Activated CD4-positive, alpha-beta memory T cell treated with anti-CD3 and anti-CD28 coated beads, Interleukin-2, amount 10 ng/mL, durations not matched to agents 7 days and 5 days (primary cell): ENCODE measurements around the gene LEFTY1. TPM values are rescaled to one million over a fixed set of nuclear protein-coding genes. Genes with fewer than 3 reads are reported as not detected.
"Not testable (repeated sequence)": the region's sequence is repeated elsewhere in the genome, so short reads cannot be mapped to it uniquely, and the experiment has no call there.

Experiments used
- CTCF ChIA-PET: fragments of 350-600 bp; sonication (Branson Sonifier 250); formaldehyde crosslinking; loops from one replicate; lab custom pipeline; 2021; ENCODE audit warnings: antibody characterized with exemption, inconsistent platforms; lab: Charles Lee
- POLR2A ChIA-PET: fragments of 350-600 bp; sonication (Branson Sonifier 250); formaldehyde crosslinking; loops from one replicate; lab custom pipeline; 2021; ENCODE audit warnings: antibody characterized with exemption; lab: Charles Lee
- DNase-seq: peaks from one replicate; pipeline ENCODE4 v3.0.0-alpha.2; 2020
- H3K27ac Mint-ChIP-seq: one replicate; pipeline ENCODE4 v1.8.0; 2021; ENCODE audit warnings: mild to moderate bottlenecking, mixed read lengths
- H3K27me3 Mint-ChIP-seq: one replicate; pipeline ENCODE4 v1.8.0; 2021; ENCODE audit warnings: mixed read lengths
- H3K36me3 Mint-ChIP-seq: one replicate; pipeline ENCODE4 v1.8.0; 2021; ENCODE audit warnings: low read depth, mixed read lengths
- H3K4me1 Mint-ChIP-seq: one replicate; pipeline ENCODE4 v1.8.0; 2021; ENCODE audit warnings: mixed read lengths
- H3K4me3 Mint-ChIP-seq: one replicate; pipeline ENCODE4 v1.8.0; 2021; ENCODE audit warnings: mild to moderate bottlenecking, mixed read lengths
- H3K9me3 Mint-ChIP-seq: one replicate; pipeline ENCODE4 v1.8.0; 2021; ENCODE audit warnings: mixed read lengths
- total RNA-seq, 2 experiments: library from RNA; stranded (reverse); gene quantifications; one replicate each; pipeline ENCODE4 v1.2.3, GENCODE V29; 2021

Gene LEFTY1
- total RNA-seq, 2 experiments from 2014 or later: not detected

DNA sequence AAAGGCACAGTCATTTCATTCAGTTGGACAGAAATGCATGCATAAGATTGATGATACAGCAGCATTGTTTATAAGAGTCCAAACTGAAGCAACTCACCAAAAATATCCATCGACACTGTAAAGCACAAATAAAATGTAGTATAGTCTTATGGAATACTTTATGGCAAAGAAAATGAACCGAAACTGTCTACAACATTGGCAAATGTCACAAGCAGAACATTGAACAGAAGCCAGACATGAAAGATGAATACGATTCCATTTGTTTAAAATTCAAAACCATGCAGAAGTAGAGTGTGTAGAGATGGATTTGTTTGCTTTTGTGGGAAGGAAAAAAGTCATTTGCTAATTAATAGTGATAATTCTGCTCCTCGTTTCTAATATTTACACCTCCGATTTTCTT is 7.5 kb upstream of the LEFTY1 start:
- Mint-ChIP-seq H3K36me3 (no peaks in the 10 kb centered on the region), H3K9me3 (no peaks in the 10 kb centered on the region), H3K27ac (no peak overlapping the region), H3K4me1 (peaks cover 38% of the 10 kb centered on the region), H3K27me3 (peaks cover 23% of the 10 kb centered on the region), H3K4me3 (no peak overlapping the region)
- ChIA-PET CTCF (interaction anchor here (1.2 to 3.1 kb wide), 6 partner anchors 10 to 28 kb away, joined by 3 to 27 read pairs (median 4); partner anchors contain the start of gene TMEM63A), POLR2A (interaction anchor here (0.9 to 3.6 kb wide), 15 partner anchors 9 to 452 kb away, joined by 3 to 83 read pairs (median 5); partner anchors contain the start of genes H3-3A, PYCR2, SDE2 and SRP9)
- no peak for DNase-seq

DNA sequence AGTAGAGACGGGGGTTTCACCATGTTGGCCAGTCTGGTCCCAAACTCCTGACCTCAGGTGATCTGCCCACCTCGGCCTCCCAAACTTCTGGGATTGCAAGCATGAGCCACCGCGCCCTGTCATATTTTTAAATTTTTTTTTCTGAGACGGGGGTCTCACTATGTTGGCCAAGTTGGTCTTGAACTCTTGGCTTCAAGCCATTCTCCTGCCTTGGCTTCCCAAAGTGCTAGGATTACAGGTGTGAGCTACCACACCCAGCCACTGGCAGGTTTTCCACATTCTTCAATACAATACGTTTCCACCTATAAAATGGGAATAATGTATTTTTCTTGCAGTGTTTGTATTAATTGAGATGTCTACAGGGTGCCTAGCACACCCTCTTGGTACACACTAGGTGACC is 3.4 kb upstream of the LEFTY1 start:
- Mint-ChIP-seq H3K27ac (no peak overlapping the region), H3K36me3 (no peaks in the 10 kb centered on the region), H3K4me1 (peaks cover 21% of the 10 kb centered on the region), H3K27me3 (peaks cover 11% of the 10 kb centered on the region), H3K9me3 (no peaks in the 10 kb centered on the region), H3K4me3 (no peak overlapping the region)
- ChIA-PET POLR2A (interaction anchor here (3.6 kb wide), 1 partner anchor 10 kb away, joined by 20 read pairs; the partner anchor contains the start of gene TMEM63A), CTCF (interaction anchor here (0.9 to 1.9 kb wide), 2 partner anchors 10 to 19 kb away, joined by 3 to 4 read pairs; partner anchors contain the start of gene TMEM63A)
- no peak for DNase-seq

DNA sequence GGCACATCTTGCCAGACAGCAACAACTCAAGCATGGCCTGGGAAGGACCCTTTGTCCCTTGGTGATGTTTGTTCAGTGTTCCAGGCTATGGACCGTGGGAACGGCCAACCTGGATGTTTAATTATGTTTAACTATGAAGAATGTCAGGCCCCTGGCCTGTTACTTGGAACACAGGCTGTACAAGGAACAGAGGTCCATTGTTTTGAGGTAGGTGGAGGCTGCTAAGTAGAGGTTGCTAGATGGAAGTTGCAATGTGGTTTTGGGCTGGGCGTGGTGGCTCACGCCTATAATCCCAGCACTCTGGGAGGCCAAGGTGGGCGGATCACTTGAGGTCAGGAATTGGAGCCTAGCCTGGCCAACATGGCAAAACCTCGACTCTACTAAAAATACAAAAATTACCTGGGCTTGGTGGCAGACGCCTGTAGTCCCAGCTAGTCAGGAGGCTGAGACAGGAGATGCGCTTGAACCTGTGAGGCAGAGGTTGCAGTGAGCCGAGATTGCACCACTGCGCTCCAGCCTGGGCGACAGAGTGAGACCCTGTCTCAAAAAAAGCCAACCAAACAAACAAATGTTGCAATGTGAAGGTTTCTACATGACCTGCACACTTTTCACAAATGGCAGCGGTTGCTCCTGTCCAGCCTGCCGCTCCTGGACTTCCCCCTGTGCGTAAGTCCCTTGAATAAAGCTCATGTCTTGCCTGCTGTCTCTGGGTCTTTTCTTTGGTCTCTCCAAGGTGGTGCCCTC is 2.5 kb upstream of the LEFTY1 start:
- POLR2A ChIA-PET: interaction anchor here (3.6 kb wide), 1 partner anchor 9 kb away, joined by 20 read pairs; the partner anchor contains the start of gene TMEM63A
- H3K4me3 Mint-ChIP-seq: no peak overlapping the region

DNA sequence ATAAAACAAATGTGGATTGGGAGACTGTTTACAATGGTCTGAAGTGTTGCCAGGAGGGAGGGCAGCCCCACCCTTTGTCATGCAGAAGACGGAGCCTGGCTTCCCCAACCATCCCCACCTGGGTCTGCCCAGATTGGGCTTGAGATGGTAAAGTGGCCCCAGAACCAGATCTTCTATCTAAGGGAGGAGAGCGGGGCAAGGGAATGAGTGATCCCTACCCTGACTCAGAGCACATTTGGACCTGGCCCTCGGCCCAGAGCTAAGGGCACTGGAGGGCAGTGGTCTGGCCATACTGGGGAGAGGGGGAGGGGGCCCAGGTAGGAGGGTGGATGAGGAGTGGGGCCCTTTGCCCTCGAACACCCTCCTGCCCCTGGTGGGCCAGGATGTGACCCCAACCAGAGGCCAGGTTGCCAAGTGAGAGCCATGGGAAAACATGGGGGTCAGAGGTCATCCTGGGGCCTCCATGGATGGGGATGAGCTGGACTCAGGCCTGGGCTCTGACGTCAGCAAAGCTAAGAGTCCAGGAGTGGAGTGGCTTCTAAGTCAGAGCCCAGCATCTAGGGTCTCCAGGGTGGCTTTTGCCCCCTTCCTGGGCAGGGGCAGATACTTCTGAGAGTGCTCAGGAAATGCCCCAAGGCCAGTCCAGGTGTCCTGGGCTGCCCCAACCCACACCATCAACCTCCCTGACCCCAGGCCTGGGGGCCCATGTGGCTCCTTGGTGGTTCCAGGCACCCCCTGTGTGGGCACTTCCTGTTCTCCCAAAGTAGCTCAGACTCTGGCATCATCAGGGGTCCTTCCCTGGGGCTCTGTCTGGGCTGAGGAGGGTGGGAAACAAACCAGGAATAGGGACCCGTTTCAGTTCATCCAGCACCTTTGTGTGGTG is 1.6 kb upstream of the LEFTY1 start:
- H3K36me3 Mint-ChIP-seq: no peaks in the 10 kb centered on the region
- ChIA-PET POLR2A (interaction anchor here (0.9 to 3.6 kb wide), 2 partner anchors 8 to 79 kb away, joined by 3 to 20 read pairs; partner anchors contain the start of gene TMEM63A), CTCF (interaction anchor here (1.0 to 1.9 kb wide), 2 partner anchors 18 to 21 kb away, joined by 3 to 4 read pairs; no protein-coding TSS in a partner anchor)
- H3K9me3 Mint-ChIP-seq: no peaks in the 10 kb centered on the region
- H3K27me3 Mint-ChIP-seq: peaks cover 14% of the 10 kb centered on the region
- no peak for DNase-seq
- H3K4me3 Mint-ChIP-seq: no peak overlapping the region
- H3K27ac Mint-ChIP-seq: no peak overlapping the region
- peaks cover 7% of the 10 kb centered on the region for H3K4me1 Mint-ChIP-seq

More for the DNA sequence above, 2.5 kb upstream of the LEFTY1 start:
- no peaks in the 10 kb centered on the region for H3K36me3 Mint-ChIP-seq
- no peaks in the 10 kb centered on the region for H3K9me3 Mint-ChIP-seq
- H3K4me1 Mint-ChIP-seq: peaks cover 12% of the 10 kb centered on the region
- no peak for DNase-seq
- CTCF ChIA-PET: interaction anchor here (0.6 to 1.9 kb wide), 3 partner anchors 9 to 112 kb away, joined by 3 to 4 read pairs (median 4); partner anchors contain the start of gene TMEM63A
- H3K27ac Mint-ChIP-seq: no peak overlapping the region
- peaks cover 14% of the 10 kb centered on the region for H3K27me3 Mint-ChIP-seq

DNA sequence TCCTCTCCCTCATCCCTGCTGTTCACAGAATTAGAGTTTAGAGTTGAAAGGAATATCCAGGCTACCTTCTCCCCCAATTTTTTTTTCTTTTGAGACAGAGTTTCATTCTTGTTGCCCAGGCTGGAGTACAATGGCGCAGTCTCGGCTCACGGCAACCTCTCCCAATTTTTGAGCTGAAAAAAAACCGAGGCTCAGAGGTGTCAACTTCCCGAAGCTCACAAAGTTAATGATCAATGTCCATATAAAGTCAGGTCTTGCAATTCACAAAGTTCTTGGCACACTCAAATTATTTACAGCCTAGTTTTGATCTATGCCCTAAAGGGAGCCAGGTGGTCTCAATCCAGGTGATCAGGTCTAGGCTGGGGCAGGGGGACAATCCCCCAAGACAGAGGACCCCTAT is 797 bp upstream of the LEFTY1 start:
- ChIA-PET CTCF (interaction anchor here (1.0 to 1.4 kb wide), 2 partner anchors 19 to 112 kb away, joined by 3 read pairs; partner anchors contain the start of gene SRP9), POLR2A (interaction anchor here (0.9 to 3.6 kb wide), 3 partner anchors 8 to 78 kb away, joined by 3 to 20 read pairs (median 4); partner anchors contain the start of gene TMEM63A)
- Mint-ChIP-seq H3K4me1 (peaks cover 7% of the 10 kb centered on the region), H3K27ac (no peak overlapping the region), H3K9me3 (no peaks in the 10 kb centered on the region), H3K27me3 (peaks cover 12% of the 10 kb centered on the region), H3K36me3 (no peaks in the 10 kb centered on the region), H3K4me3 (no peak overlapping the region)
- DNase-seq: no peak

DNA sequence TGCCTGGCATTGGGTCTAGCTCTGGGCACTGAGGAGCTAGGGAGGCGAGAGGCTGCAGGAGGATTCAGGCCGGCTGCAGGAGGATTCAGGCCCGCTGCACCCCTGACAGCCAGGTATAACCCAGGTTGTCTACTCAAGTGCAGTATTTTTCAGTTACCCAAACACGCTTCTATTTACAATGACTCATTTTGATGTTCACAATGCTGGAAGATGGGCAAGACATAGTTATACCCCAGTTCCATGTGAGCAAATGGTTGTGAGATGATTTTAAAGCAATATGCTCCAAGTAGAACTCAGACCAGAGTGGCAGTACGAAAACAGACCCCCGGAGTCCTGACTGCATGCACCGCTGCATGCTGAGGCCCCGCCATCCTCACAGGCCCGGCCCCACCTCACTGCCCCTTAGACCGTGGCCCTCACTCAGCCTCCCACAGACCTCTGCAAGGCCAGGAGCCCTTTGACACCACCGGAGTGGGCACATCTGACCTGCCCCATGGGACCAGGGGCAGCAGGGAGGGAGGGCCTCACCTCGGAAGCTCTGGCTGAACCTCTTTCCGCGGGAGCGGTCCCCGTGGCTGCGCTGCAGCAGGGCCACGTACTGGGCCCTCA is 553 bp downstream of the LEFTY1 start:
- Mint-ChIP-seq H3K4me1 (peaks cover 12% of the 10 kb centered on the region), H3K36me3 (no peaks in the 10 kb centered on the region), H3K27ac (no peak overlapping the region), H3K9me3 (no peaks in the 10 kb centered on the region), H3K4me3 (no peak overlapping the region), H3K27me3 (peaks cover 9% of the 10 kb centered on the region)
- POLR2A ChIA-PET: interaction anchor here (1.1 to 1.5 kb wide), 3 partner anchors 9 to 36 kb away, joined by 4 to 7 read pairs (median 5); partner anchors contain the start of gene PYCR2
- no peak for DNase-seq
- CTCF ChIA-PET: no interaction called here

DNA sequence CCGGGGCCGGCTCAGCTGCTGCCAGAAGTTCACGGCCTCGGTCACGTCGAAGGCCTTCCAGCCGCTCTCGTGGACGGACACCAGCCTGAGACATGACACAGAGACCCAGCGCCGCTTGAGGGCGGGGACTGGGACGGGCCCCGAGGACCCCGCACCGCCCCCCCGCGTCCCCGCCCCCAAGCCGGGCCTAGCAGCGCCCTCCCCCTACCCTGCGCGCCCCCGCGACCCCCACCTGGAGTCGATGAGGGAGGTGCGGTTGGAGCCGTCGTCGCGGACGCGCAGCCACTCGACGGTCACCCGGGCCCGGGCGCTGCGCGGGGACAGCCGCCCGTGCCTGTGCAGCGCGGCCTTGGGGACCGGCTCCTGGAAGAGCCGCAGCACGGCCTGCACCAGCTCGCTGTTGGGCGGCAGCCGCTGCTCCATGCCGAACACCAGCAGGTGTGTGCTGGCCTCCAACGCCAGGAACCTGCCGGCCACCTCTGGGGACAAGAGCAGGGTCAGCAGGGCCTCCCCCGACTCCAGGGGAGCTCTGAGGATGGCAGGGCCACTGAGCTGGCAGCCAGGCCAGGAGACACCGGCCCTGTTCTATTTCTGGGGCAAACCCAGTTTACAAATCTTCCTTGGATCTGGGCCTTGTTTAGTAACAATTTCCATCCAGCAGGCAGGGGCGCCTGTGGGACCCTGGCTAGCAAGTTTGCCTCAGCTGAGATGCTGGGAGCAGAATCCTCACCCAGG is 1.2 kb downstream of the LEFTY1 start:
- Mint-ChIP-seq H3K27me3 (peaks cover 11% of the 10 kb centered on the region), H3K4me1 (peaks cover 15% of the 10 kb centered on the region)
- not testable (repeated sequence) for H3K27ac Mint-ChIP-seq, DNase-seq, H3K4me3 Mint-ChIP-seq, H3K9me3 Mint-ChIP-seq, H3K36me3 Mint-ChIP-seq
- ChIA-PET POLR2A (interaction anchor here (1.0 to 2.8 kb wide), 3 partner anchors 9 to 110 kb away, joined by 4 to 7 read pairs (median 7); partner anchors contain the start of gene SRP9), CTCF (interaction anchor here (1.5 kb wide), 1 partner anchor 8 kb away, joined by 3 read pairs; no protein-coding TSS in a partner anchor)

DNA sequence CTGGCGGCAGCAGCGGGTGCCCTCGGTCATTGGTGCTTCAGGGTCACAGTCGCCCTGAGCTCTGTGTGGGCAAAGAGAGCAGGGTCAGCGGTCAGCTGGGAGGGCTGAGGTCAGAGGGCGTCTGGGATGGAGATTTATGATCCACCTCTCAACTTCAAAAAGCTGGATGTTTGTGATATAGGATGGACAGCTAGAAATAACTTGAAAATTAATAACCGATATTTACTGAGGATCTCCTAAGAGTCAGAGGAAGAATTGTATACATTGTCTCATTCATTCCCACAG is 2.0 kb downstream of the LEFTY1 start:
- no peak for DNase-seq
- Mint-ChIP-seq H3K9me3 (no peaks in the 10 kb centered on the region), H3K27me3 (peaks cover 11% of the 10 kb centered on the region), H3K4me1 (peaks cover 15% of the 10 kb centered on the region), H3K4me3 (no peak overlapping the region), H3K36me3 (no peaks in the 10 kb centered on the region), H3K27ac (no peak overlapping the region)
- POLR2A ChIA-PET: interaction anchor here (1.0 to 2.8 kb wide), 2 partner anchors 10 to 109 kb away, joined by 4 to 7 read pairs; partner anchors contain the start of gene SRP9
- CTCF ChIA-PET: interaction anchor here (1.5 kb wide), 1 partner anchor 9 kb away, joined by 3 read pairs; no protein-coding TSS in a partner anchor

DNA sequence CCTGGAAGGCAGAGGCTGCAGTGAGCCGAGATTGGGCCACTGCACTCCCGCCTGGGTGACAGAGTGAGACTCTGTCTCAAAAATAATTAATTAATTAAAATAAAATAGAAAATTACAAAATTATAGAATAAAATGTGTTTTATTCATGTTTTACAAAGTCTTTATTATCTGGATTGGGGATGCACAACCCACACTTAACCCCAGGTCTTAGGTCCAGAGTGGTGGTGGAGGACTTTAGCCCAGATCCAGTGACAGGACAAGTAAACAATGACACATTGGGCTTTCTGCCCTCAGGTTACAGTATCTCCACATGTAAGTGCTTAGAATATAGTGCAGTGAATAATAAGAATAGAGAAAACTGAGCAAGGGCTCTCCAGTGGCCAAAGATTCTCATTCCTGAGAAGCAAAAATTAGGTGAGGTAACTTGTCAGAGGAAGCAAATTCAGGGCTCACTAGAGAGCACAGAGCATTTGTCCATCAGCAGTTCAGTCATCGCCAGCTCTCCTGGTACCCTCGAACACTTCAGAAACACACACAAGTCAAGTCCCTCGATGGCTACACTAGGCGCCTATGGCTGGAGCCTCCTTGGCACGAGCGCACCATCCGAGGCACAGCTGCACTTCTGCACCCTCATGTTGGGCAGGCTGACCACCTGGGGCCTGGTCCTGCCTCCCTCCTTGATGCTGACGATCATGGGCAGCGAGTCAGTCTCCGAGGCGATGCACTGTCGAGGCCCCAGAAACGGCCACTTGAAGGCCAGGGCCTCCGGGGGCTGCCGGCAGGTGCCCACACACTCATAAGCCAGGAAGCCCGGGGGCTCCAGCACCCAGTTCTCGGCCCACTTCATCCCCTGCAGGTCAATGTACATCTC is 2.6 kb downstream of the LEFTY1 start:
- DNase-seq: no peak
- H3K36me3 Mint-ChIP-seq: no peaks in the 10 kb centered on the region
- CTCF ChIA-PET: interaction anchor here (1.5 kb wide), 1 partner anchor 9 kb away, joined by 3 read pairs; no protein-coding TSS in a partner anchor
- H3K27ac Mint-ChIP-seq: no peak overlapping the region
- H3K4me1 Mint-ChIP-seq: peaks cover 14% of the 10 kb centered on the region
- H3K4me3 Mint-ChIP-seq: no peak overlapping the region
- POLR2A ChIA-PET: interaction anchor here (1.0 to 2.8 kb wide), 2 partner anchors 11 to 109 kb away, joined by 4 to 7 read pairs; partner anchors contain the start of gene SRP9
- no peaks in the 10 kb centered on the region for H3K9me3 Mint-ChIP-seq
- H3K27me3 Mint-ChIP-seq: peaks cover 9% of the 10 kb centered on the region

DNA sequence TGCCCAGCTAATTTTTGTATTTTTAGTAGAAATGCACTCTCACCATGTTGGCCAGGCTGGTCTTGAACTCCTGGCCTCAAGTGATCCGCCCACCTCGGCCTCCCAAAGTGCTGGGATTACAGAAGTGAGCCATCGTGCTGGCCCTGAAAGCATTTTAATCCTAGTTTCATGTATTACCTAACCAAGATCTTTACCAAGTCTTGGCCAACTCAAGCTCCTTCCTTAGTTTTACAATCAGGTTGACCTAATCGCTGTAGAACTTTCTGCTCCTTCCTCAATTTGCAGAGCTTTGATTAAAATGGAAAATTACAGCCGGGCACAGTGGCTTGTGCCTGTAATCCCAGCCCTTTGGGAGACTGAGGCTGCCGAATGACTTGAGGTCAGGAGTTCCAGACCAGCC is 3.6 kb downstream of the LEFTY1 start:
- ChIA-PET CTCF (interaction anchor here (1.1 kb wide), 1 partner anchor 9 kb away, joined by 6 read pairs; no protein-coding TSS in a partner anchor), POLR2A (interaction anchor here (1.0 to 2.8 kb wide), 2 partner anchors 12 to 13 kb away, joined by 3 to 7 read pairs; no protein-coding TSS in a partner anchor)
- no peak overlapping the region for H3K27ac Mint-ChIP-seq
- H3K27me3 Mint-ChIP-seq: peaks cover 9% of the 10 kb centered on the region
- H3K36me3 Mint-ChIP-seq: peaks cover 9% of the 10 kb centered on the region
- H3K9me3 Mint-ChIP-seq: no peaks in the 10 kb centered on the region
- no peak for DNase-seq
- H3K4me1 Mint-ChIP-seq: peaks cover 20% of the 10 kb centered on the region
- H3K4me3 Mint-ChIP-seq: no peak overlapping the region
